Activated naive CD8-positive, alpha-beta T cell treated with anti-CD3 and anti-CD28 coated beads for 36 hours (primary cell): ENCODE data around the gene HMCN1. TPM values are rescaled to one million over a fixed set of nuclear protein-coding genes. Genes with fewer than 3 reads are reported as not detected.

Experiments used
- DNase-seq: peaks from one replicate; pipeline ENCODE4 v3.0.0; 2021
- H3K27ac Mint-ChIP-seq: one replicate; pipeline ENCODE4 v1.8.0; 2022; ENCODE audit warnings: mild to moderate bottlenecking, moderate library complexity, mixed read lengths
- H3K27me3 Mint-ChIP-seq: one replicate; pipeline ENCODE4 v1.8.0; 2022; ENCODE audit warnings: mild to moderate bottlenecking, mixed read lengths
- H3K36me3 Mint-ChIP-seq: one replicate; pipeline ENCODE4 v1.8.0; 2021; ENCODE audit warnings: mild to moderate bottlenecking, mixed read lengths
- H3K4me1 Mint-ChIP-seq: one replicate; pipeline ENCODE4 v1.8.0; 2021; ENCODE audit warnings: mixed read lengths
- H3K4me3 Mint-ChIP-seq: one replicate; pipeline ENCODE4 v1.8.0; 2022; ENCODE audit warnings: mild to moderate bottlenecking, moderate library complexity, mixed read lengths
- H3K9me3 Mint-ChIP-seq: one replicate; pipeline ENCODE4 v1.8.0; 2022; ENCODE audit warnings: mixed read lengths
- total RNA-seq, 2 experiments: library from RNA; stranded (reverse); gene quantifications; one replicate each; pipeline ENCODE4 v1.2.3, GENCODE V29; 2021

Gene HMCN1
- total RNA-seq, 2 experiments from 2014 or later, result 0.02 to 0.04 TPM

DNA sequence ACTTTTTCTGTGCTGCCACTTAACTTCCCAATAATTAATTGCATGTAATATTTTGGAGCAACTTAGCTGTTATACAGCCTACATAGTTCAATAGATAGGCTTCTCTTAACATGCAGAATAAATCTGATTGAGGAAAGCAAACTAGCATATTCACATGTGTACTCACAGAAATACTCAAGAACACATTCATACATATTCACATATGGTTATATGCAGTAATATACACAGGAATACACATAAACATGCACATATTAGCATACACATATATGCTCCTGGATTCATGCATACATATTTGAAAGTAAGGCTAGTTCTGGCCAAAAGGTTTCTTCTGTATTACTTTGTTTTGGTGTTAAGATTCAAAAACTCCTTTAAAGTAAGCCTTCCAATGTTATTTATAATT lies 73.1 kb downstream of the HMCN1 start:
- H3K4me3 Mint-ChIP-seq, result no peak overlapping the region
- H3K27ac Mint-ChIP-seq, result no peak overlapping the region
- H3K27me3 Mint-ChIP-seq, result peaks cover 21% of the 10 kb centered on the region
- H3K36me3 Mint-ChIP-seq, result no peaks in the 10 kb centered on the region
- no peaks in the 10 kb centered on the region for H3K4me1 Mint-ChIP-seq
- H3K9me3 Mint-ChIP-seq, result no peaks in the 10 kb centered on the region
- no peak for DNase-seq

DNA sequence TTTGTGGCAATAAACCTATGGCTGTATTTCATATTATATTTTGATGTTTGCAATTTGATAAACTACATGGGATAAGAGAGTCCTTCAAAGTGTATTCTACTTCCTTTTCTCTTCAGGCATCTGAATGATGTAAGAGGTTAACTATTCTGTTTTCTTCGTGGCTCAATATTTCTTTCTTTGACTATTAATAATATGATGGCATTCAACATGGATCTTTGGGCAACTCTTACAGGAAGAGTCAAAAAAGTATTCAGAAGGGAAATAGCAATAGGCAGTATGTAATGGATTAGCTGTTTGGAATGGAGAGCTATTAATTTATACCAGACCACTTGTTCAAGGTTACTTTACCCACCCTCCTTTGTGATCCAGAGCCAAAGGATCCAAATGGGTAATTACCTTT lies 74.4 kb downstream of the HMCN1 start:
- H3K27me3 Mint-ChIP-seq, result peaks cover 18% of the 10 kb centered on the region
- DNase-seq, result no peak
- H3K27ac Mint-ChIP-seq, result no peak overlapping the region
- no peak overlapping the region for H3K4me3 Mint-ChIP-seq
- no peaks in the 10 kb centered on the region for H3K36me3 Mint-ChIP-seq
- H3K4me1 Mint-ChIP-seq, result no peaks in the 10 kb centered on the region
- no peaks in the 10 kb centered on the region for H3K9me3 Mint-ChIP-seq

- peaks cover 7% of the 10 kb centered on the region for H3K27me3 Mint-ChIP-seq
- no peaks in the 10 kb centered on the region for H3K36me3 Mint-ChIP-seq
- H3K4me3 Mint-ChIP-seq, result no peak overlapping the region
- no peak overlapping the region for H3K27ac Mint-ChIP-seq
- no peaks in the 10 kb centered on the region for H3K9me3 Mint-ChIP-seq
- DNase-seq, result no peak
- H3K4me1 Mint-ChIP-seq, result no peaks in the 10 kb centered on the region
Measured at GRCh38 chr1:185811073-185811709, 77.0 kb downstream of the HMCN1 start.

DNA sequence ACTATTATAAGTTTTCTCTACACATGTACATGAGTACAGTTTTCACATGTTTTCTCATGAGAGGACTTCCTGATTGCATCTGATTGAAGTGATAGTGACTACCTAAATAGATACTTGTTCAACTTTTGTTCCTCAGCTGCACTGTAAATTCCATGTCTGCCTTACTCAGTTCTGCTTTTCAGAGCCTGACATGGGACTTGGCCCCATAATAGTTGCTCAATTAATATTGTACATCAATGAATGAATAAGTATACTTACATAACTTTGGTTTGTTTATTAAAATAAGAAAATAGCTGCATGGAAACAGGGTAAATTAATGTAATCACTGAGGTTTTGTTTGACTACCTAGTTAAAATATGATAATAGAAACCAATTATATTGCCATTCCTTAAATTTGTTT lies 78.7 kb downstream of the HMCN1 start:
- peaks cover 12% of the 10 kb centered on the region for H3K27me3 Mint-ChIP-seq
- H3K27ac Mint-ChIP-seq, result no peak overlapping the region
- no peak for DNase-seq
- no peak overlapping the region for H3K4me3 Mint-ChIP-seq
- H3K36me3 Mint-ChIP-seq, result no peaks in the 10 kb centered on the region
- H3K4me1 Mint-ChIP-seq, result no peaks in the 10 kb centered on the region
- no peaks in the 10 kb centered on the region for H3K9me3 Mint-ChIP-seq

DNA sequence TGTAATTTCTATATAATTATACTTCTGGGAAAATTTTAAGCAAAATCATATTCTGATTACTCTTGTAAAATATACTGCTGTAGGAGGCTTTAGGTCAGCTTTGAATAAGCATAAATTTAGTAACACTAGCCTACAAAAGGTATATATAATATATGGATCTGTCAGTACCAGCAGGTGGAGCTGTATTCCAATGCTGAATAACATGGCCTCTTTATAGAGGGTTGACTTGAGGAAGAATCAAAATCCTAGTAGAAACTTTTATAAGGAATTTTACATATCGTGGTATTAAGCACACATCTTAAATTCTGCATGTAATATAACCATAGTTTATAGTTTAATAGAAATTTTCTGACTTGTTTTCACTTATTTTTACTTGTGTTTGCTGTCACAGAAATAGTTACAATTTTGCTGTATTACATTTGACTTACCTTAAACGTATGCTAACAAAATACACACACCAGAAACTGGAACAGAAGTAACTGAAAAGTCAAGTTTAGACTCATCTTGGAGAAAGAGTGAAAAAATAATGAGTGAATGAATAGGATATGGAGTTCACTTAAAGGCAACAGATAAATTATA lies 79.3 kb downstream of the HMCN1 start:
- Mint-ChIP-seq H3K4me1 (no peaks in the 10 kb centered on the region), H3K36me3 (no peaks in the 10 kb centered on the region), H3K27me3 (peaks cover 12% of the 10 kb centered on the region), H3K27ac (no peak overlapping the region), H3K4me3 (no peak overlapping the region), H3K9me3 (no peaks in the 10 kb centered on the region)
- no peak for DNase-seq

DNA sequence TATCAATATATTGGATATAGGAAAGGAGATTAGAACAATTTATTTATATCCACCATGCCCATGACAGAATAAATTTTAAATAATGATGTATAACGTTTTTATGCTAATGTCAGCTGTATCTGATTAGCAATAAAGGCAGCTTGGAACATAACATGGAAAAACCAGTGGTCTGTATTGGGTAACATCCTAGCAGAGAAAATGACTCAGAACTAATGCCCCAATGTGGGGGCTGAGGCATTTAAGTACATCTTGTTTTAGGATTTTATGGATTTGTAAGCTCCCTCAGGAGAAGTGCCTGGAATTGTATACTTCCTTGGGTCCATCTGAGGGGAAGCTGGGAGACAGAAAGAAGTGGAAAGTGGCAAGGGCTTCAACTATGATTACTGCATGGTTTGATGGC lies 82.3 kb downstream of the HMCN1 start:
- Mint-ChIP-seq H3K4me3 (no peak overlapping the region), H3K36me3 (no peaks in the 10 kb centered on the region), H3K9me3 (no peaks in the 10 kb centered on the region), H3K27ac (no peak overlapping the region), H3K27me3 (peaks cover 5% of the 10 kb centered on the region), H3K4me1 (no peaks in the 10 kb centered on the region)
- no peak for DNase-seq

DNA sequence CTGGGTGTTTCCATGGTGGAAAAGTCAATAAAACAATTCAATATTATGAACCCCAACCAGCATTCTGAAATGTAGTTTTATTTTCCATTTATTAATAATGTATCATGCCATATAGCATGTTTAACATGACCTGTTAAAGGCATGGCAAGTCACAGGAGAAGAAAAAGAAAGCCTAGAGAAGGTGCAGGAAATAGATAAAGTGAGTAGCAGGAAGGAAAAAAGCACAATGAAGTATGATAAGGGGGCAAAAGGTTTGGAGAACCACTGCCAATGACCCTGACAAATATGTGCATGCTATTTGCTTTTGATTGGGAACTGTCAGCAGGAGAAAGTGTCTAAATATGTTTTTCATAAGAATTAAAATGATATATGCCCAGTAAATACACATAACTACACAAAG lies 85.6 kb downstream of the HMCN1 start:
- Mint-ChIP-seq H3K27me3 (peaks cover 19% of the 10 kb centered on the region), H3K4me3 (no peak overlapping the region), H3K36me3 (no peaks in the 10 kb centered on the region), H3K9me3 (no peaks in the 10 kb centered on the region), H3K27ac (no peak overlapping the region), H3K4me1 (no peaks in the 10 kb centered on the region)
- DNase-seq, result no peak

DNA sequence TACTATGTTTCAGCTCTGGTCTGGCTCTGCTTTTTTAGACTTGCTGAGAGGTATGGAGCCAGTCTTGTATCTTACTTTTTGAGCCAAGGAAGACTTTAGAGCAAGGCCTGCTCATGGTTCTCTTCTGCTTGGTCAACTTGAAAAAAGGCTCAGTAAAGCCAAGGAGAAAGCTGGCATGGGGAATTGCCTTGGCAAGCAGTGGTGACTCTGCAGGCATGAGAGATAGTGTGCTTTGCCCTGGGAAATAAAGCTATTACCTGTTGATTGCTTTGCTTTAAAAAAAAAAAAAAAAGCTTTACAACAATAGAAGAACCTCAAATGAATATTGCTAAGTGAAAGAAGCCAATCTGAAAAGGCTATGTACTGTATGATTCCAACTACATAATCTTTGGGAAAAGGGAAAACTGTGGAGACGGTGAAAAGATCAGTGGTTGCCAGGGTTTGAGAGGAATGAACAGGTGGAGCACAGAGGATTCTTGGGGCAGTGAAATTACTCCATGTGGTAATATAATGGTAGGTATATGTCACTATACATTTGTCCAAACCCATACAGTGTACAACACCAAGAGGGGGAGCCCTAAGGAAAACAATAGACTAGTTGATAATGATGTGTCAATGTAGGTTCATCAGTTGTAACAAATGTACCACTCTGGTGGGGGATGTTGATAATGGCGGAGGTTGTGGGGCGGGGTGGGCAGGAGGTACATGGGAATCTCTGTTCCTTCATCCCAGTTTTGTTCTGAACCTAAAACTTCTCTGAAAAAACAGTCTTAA lies 87.6 kb downstream of the HMCN1 start:
- Mint-ChIP-seq H3K4me3 (no peak overlapping the region), H3K27ac (no peak overlapping the region), H3K4me1 (no peaks in the 10 kb centered on the region), H3K27me3 (peaks cover 28% of the 10 kb centered on the region), H3K36me3 (no peaks in the 10 kb centered on the region), H3K9me3 (no peaks in the 10 kb centered on the region)
- DNase-seq, result no peak

DNA sequence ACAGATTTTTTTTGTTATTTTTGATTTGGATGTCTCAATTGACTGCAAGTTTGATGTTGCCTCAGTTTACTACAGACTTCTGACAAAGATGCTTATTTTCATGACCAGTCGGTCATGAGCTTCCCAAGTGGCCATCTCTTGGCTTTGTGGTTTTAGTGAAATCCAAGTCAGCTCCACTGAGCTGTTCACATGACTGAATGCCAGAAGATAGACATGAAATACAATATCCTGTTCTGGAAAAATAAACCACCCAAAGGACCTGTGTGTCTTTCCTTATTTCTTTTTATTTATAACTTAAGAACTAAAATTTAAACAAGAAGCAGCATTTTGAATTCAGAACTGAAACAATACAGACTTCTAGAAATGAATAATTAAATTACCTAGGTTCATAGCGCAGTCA lies 89.3 kb downstream of the HMCN1 start:
- Mint-ChIP-seq H3K36me3 (no peaks in the 10 kb centered on the region), H3K9me3 (no peaks in the 10 kb centered on the region), H3K4me3 (no peak overlapping the region), H3K4me1 (no peaks in the 10 kb centered on the region), H3K27ac (no peak overlapping the region), H3K27me3 (peaks cover 24% of the 10 kb centered on the region)
- no peak for DNase-seq

GRCh38 chr1:185824106-185824505 lies 89.9 kb downstream of the HMCN1 start:
- Mint-ChIP-seq H3K4me3 (no peak overlapping the region), H3K36me3 (no peaks in the 10 kb centered on the region), H3K9me3 (no peaks in the 10 kb centered on the region), H3K27me3 (peaks cover 24% of the 10 kb centered on the region), H3K27ac (no peak overlapping the region), H3K4me1 (no peaks in the 10 kb centered on the region)
- DNase-seq, result no peak

DNA sequence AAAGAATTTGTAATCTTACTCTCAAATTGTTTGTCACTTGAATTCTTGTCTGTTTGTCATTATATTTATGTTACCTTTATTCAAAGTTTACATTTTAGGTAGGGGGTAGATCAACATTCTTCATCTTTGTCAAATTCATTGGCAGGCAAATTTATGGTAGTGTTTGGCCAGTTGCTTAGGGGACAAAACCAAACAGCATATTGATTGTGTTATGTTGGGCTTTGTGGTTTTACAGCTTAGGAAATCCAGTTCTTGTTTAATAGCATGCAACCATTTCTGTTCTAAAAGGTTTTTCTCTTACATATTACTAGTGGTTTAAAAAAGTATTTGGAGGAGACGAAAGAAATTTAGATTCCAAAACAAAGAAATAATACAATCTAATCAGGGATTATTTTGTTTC lies 91.4 kb downstream of the HMCN1 start:
- no peak for DNase-seq
- Mint-ChIP-seq H3K9me3 (no peaks in the 10 kb centered on the region), H3K4me3 (no peak overlapping the region), H3K36me3 (no peaks in the 10 kb centered on the region), H3K4me1 (no peaks in the 10 kb centered on the region), H3K27me3 (peaks cover 36% of the 10 kb centered on the region), H3K27ac (no peak overlapping the region)

DNA sequence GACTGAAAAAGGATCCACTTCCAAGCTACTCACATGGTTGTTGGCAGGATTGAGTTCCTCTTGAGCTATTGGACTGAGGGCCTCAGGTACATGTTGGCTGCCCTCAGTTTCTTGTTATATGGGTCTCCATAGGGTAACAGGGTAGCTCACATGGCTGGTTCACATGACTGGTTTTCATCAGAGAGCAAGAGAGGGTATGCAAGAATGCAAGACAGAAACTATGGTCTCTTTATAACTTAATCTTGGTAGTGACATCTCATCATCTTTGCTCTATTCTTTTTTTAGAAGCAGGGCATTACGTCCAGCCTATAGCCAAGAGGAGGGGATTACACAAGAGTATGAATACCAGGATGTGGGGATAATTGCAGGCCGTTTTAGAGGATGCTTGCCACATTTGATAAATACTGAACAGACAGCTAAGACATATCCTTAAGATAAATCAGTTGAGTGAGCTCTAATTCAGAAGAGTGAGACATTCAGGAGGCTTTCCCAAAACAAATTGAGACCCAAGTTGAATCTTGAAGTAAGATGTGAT lies 100.2 kb downstream of the HMCN1 start:
- DNase-seq, result no peak
- Mint-ChIP-seq H3K27ac (no peak overlapping the region), H3K4me3 (no peak overlapping the region), H3K4me1 (no peaks in the 10 kb centered on the region), H3K9me3 (no peaks in the 10 kb centered on the region), H3K27me3 (peaks cover 25% of the 10 kb centered on the region), H3K36me3 (no peaks in the 10 kb centered on the region)

GRCh38 chr1:185835191-185835590 lies 101.0 kb downstream of the HMCN1 start:
- H3K27me3 Mint-ChIP-seq, result peaks cover 18% of the 10 kb centered on the region
- H3K27ac Mint-ChIP-seq, result no peak overlapping the region
- no peak overlapping the region for H3K4me3 Mint-ChIP-seq
- H3K9me3 Mint-ChIP-seq, result no peaks in the 10 kb centered on the region
- DNase-seq, result no peak
- H3K36me3 Mint-ChIP-seq, result no peaks in the 10 kb centered on the region
- H3K4me1 Mint-ChIP-seq, result no peaks in the 10 kb centered on the region

DNA sequence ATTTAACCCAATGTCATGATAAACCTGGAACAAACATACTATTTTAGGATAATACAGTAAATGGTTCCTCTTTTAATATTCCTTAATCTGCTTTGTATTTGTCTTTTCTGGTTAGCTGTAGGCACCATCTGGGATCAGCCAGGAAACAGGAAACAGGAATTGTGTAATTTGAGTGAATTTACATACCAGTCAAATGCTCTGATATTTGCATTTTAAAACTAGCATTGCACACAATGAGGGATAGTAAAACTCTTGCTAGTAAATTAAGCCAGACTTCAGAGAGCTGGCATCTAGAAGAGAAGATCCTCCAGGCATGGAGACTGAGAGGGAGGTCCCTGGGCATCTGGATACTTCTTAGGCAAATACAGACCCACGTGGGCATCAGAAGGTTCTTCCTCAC lies 103.5 kb downstream of the HMCN1 start:
- no peak overlapping the region for H3K27ac Mint-ChIP-seq
- no peak overlapping the region for H3K4me3 Mint-ChIP-seq
- no peaks in the 10 kb centered on the region for H3K36me3 Mint-ChIP-seq
- DNase-seq, result no peak
- H3K9me3 Mint-ChIP-seq, result no peaks in the 10 kb centered on the region
- peaks cover 17% of the 10 kb centered on the region for H3K27me3 Mint-ChIP-seq
- no peaks in the 10 kb centered on the region for H3K4me1 Mint-ChIP-seq

DNA sequence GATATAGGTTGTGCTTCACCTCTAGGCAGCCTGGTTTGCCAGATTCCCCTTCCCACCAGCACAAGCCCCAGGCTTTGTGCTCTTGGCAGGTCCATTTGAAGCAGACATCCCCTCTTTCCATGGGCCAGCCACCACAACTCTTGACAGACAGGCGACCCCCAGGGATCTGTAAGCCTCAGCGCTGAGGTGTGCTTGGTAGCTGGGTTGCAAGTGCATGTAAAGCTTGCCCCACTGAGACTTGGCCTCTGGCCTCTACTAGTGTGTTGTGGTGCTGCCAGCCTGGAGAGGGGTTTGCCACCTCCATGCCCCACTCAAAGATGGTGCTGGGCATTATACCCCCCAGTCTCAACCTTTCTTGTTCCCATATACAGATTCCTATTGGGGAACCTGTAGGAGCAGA lies 103.9 kb downstream of the HMCN1 start:
- Mint-ChIP-seq H3K4me3 (no peak overlapping the region), H3K36me3 (no peaks in the 10 kb centered on the region), H3K27ac (no peak overlapping the region), H3K27me3 (peaks cover 13% of the 10 kb centered on the region), H3K4me1 (no peaks in the 10 kb centered on the region), H3K9me3 (no peaks in the 10 kb centered on the region)
- no peak for DNase-seq

DNA sequence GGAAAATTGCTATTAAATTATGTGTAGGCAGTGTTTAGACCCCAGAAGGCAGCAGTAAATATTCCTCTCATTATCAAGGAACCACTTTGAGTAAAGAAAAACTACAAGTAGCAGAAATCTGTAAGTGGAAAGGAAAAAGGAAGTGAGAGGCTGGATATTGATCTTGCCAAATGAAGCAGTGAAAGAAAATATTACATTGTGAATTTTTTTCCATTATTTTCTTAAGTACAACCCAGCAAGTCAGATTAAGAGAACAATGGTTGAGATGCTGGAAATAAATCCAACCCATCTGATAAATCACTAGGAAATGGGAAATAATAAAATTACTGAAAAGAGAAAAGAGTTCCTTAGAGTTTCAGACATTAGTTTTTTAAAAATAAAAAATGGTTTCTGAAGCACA lies 106.7 kb downstream of the HMCN1 start:
- no peak for DNase-seq
- peaks cover 8% of the 10 kb centered on the region for H3K27me3 Mint-ChIP-seq
- H3K4me3 Mint-ChIP-seq, result no peak overlapping the region
- H3K9me3 Mint-ChIP-seq, result no peaks in the 10 kb centered on the region
- H3K27ac Mint-ChIP-seq, result no peak overlapping the region
- H3K4me1 Mint-ChIP-seq, result no peaks in the 10 kb centered on the region
- no peaks in the 10 kb centered on the region for H3K36me3 Mint-ChIP-seq
